ENCODE results near the gene MYO16.
A peak's percentile ranks its signal among the peaks of the same experiment; 100 is the strongest.

MYO16 gene

DNA sequence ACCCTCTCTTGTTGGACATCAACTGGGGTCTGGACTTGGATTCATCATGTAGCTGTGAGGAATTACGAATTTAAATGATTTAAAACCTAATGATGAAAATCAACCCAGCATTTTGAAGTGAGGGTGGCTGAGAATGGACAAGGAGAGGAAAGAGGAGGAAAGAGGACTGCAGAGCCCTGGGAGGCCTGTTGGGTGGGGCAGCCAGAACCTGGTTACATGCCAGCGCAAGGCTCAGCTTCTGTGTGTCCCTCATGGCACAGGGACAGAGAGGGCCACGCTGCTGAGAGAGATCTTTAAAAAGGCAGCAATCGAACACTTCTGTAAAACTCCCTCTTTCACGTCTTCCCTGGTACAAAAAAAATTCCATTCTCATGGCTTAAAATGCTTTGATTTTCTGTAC is 292.7 kb downstream of the MYO16 start:
- no peak overlapping the region for H3K4me3 ChIP-seq (ENCODE audit: low read depth, low read length)
- TF ChIP-seq, protein P1, sequence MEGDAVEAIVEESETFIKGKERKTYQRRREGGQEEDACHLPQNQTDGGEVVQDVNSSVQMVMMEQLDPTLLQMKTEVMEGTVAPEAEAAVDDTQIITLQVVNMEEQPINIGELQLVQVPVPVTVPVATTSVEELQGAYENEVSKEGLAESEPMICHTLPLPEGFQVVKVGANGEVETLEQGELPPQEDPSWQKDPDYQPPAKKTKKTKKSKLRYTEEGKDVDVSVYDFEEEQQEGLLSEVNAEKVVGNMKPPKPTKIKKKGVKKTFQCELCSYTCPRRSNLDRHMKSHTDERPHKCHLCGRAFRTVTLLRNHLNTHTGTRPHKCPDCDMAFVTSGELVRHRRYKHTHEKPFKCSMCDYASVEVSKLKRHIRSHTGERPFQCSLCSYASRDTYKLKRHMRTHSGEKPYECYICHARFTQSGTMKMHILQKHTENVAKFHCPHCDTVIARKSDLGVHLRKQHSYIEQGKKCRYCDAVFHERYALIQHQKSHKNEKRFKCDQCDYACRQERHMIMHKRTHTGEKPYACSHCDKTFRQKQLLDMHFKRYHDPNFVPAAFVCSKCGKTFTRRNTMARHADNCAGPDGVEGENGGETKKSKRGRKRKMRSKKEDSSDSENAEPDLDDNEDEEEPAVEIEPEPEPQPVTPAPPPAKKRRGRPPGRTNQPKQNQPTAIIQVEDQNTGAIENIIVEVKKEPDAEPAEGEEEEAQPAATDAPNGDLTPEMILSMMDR (conservative IDR thresholded peaks at IDR 0.05; ENCODE audit: low read depth, low read length): no peak

DNA sequence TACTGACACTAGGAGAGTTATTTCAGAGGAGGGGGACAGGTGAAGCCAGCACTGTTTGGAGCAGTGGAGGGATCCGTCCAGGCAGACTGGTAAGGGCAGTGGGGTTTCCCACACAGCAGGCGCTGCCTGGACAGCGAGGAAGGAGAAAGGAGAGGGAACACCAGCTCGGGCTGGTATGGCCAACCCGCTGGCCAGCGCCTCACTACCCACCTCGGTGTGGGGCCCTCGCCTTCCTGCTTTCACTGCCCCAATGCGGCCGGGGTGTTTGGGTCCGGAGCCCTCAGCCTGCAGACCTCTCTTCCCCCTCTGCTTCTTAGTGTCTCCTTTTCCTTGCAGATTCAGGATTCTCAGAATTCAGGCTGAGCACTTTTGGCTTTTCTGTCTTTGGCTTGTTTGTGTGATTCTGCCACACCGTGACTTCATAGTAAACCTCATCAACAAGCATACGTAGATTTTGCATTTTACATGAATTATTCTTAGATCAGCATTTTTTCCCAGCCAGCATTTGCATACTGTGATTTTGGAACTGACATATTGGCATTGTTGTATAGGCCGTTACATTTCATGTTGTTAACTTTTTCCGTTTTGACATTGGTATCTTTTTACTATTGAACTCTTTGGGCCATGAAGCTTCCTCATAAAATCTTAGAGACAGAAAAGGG is 294.1 kb downstream of the MYO16 start:
- TF ChIP-seq, protein P1 (conservative IDR thresholded peaks at IDR 0.05; ENCODE audit: low read depth, low read length): no peak
- DNase-seq (ENCODE audit: low read depth): no peak
- no peak overlapping the region for H3K4me3 ChIP-seq (ENCODE audit: low read depth, low read length)

More for the DNA sequence above, 292.7 kb downstream of the MYO16 start:
- no peak for DNase-seq (ENCODE audit: low read depth)

DNA sequence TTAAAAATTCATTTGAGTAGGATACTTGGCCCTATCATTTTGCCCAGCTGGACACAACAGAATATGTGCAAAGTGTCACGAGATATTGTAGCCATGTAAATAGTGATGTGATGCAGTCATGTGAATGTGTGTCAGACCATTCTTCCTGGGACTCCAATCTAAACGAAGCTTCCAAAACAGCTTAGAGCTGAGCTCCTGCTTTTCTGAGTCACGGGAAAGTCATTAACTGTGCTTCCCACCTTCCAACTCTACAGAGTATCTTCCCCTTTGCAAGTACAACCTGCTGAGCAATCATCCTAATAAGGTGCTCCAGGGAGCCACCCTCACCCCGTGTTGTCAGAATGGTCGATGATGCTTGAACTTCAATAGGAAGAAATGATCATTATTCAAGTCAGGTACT is 294.7 kb downstream of the MYO16 start:
- peak; percentile 73 for DNase-seq (ENCODE audit: low read depth)
- TF ChIP-seq, protein P1 (conservative IDR thresholded peaks at IDR 0.05; ENCODE audit: low read depth, low read length): no peak

DNA sequence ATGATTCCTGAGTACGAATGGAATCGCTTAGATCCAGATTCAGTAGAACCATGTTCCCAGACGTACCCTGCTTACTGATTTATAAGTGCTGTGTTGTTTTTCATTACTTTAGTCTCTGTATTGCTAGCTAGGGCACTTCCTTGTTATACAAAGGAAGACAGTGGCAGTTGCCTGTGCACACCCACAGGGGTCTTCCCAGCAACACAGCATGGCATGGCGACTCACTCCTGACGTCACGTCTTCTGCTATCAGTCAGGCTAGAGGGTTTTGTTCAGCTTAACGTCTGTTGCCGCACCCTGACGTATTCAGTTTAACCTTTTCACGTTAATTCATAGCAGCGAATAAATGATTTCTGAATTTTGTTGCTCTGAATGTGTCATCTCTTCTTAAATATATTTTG is 295.1 kb downstream of the MYO16 start:
- H3K4me3 ChIP-seq (ENCODE audit: low read depth, low read length): no peak overlapping the region
- TF ChIP-seq, protein P1 (conservative IDR thresholded peaks at IDR 0.05; ENCODE audit: low read depth, low read length): no peak
- no peak for DNase-seq (ENCODE audit: low read depth)

More for the DNA sequence above, 294.7 kb downstream of the MYO16 start:
- no peak overlapping the region for H3K4me3 ChIP-seq (ENCODE audit: low read depth, low read length)

DNA sequence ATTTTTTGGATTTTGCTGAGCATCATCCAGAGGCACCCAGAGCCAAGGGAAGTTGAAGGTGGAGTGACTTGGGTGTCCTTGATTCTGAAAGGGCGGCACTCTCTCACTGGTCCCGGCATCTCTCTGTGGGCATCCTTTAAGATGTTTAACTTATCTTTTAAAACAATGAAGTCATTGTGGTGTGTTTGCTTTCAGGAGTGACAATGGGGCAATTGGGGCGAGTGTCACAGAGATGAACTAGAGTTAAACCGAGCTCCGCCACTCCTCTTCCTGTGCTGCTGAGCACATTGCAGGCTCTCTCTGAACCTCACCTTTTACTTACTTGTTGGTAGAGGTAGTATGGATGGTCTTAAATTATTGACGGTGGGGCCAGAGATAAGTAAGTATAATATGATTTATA is 295.7 kb downstream of the MYO16 start:
- TF ChIP-seq, protein P1 (conservative IDR thresholded peaks at IDR 0.05; ENCODE audit: low read depth, low read length): no peak
- no peak overlapping the region for H3K4me3 ChIP-seq (ENCODE audit: low read depth, low read length)
- no peak for DNase-seq (ENCODE audit: low read depth)

DNA sequence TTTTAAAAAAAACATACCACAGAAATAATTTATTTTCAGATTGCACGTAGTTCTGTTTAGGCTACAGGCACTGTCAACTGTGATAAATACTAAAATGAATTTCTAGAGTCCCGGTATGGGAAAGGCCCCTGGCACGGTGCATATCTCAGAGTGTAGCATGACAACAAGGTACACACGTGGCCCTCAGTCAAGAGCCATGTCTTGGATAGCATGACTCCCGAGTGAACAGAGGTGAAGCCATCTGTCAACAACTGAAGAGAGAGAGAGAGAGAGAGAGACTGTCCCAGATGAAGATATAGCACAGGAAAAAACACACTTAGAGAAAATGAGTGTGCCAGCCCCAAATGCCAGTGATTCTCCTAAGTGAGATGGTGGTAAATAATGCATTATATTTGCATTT is 297.5 kb downstream of the MYO16 start:
- DNase-seq (ENCODE audit: low read depth): no peak
- TF ChIP-seq, protein P1 (conservative IDR thresholded peaks at IDR 0.05; ENCODE audit: low read depth, low read length): no peak
- H3K4me3 ChIP-seq (ENCODE audit: low read depth, low read length): no peak overlapping the region

DNA sequence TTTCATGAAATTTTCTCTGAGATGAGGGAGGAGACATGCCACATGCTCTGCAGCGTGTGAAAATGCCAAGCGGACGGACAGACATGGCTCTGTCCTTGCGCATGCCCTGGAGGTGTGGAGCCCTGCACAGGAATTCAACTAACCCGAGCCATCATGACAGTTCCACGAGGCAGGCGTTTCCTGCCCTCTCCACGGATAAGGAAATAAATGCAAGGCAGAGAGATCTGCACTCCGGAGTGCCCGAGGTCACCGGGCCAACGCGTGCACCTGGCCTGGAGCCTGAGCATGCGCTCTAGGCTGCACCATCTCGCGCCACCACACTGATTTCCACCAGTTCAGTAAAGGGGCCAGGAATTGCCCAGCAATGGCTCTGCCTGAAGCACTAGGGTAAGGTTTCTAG is 298.2 kb downstream of the MYO16 start:
- TF ChIP-seq, protein P1 (conservative IDR thresholded peaks at IDR 0.05; ENCODE audit: low read depth, low read length): no peak
- H3K4me3 ChIP-seq (ENCODE audit: low read depth, low read length): no peak overlapping the region
- DNase-seq (ENCODE audit: low read depth): no peak
